Tibial nerve (tissue), 3 donors: ENCODE data around the gene IL26.
"Not testable (repeated sequence)": the region's sequence is repeated elsewhere in the genome, so short reads cannot be mapped to it uniquely, and the experiment has no call there.

Source experiments
- CTCF ChIP-seq, 5 experiments: fragments of 200-600 bp in 3 of 5; fragments of 450-650 bp in 2 of 5; sonication (generic) in 3 of 5; IDR thresholded peaks; one replicate each; pipeline ENCODE4 v1.5.1; 2016 to 2019; ENCODE audit warnings: antibody characterized with exemption in 5 of 5, mild to moderate bottlenecking in 3 of 5, moderate library complexity in 2 of 5
- POLR2A ChIP-seq, 2 donors: fragments of 450-650 bp; IDR thresholded peaks; one replicate each; pipeline ENCODE4 v1.6.1; 2017; ENCODE audit warnings: antibody characterized with exemption in 2 of 2, mild to moderate bottlenecking in 2 of 2, moderate library complexity in 2 of 2

GRCh38 chr12:68174761-68175160 is 50.8 kb downstream of the IL26 start:
- not testable (repeated sequence) for TF ChIP-seq CTCF, POLR2A (IDR thresholded peaks at IDR 0.05)
